ENCODE results near the gene FBXO36. TPM values are rescaled to one million over a fixed set of nuclear protein-coding genes. Genes with fewer than 3 reads are reported as not detected.
A peak's percentile ranks its signal among the peaks of the same experiment; 100 is the strongest.

Gene FBXO36, protein sequence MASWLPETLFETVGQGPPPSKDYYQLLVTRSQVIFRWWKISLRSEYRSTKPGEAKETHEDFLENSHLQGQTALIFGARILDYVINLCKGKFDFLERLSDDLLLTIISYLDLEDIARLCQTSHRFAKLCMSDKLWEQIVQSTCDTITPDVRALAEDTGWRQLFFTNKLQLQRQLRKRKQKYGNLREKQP
- 3.0 and 3.4 TPM in 2 replicates for total RNA-seq (2021)
- long read RNA-seq, transcript FBXO36-201 (4 exons, 2,810 nt) = major isoform, 22 of 31 reads
- long read RNA-seq, partial matches to known transcripts = 2 of 31 reads
- long read RNA-seq, other reads (novel, unspliced or antisense) = 6 of 31 reads

DNA sequence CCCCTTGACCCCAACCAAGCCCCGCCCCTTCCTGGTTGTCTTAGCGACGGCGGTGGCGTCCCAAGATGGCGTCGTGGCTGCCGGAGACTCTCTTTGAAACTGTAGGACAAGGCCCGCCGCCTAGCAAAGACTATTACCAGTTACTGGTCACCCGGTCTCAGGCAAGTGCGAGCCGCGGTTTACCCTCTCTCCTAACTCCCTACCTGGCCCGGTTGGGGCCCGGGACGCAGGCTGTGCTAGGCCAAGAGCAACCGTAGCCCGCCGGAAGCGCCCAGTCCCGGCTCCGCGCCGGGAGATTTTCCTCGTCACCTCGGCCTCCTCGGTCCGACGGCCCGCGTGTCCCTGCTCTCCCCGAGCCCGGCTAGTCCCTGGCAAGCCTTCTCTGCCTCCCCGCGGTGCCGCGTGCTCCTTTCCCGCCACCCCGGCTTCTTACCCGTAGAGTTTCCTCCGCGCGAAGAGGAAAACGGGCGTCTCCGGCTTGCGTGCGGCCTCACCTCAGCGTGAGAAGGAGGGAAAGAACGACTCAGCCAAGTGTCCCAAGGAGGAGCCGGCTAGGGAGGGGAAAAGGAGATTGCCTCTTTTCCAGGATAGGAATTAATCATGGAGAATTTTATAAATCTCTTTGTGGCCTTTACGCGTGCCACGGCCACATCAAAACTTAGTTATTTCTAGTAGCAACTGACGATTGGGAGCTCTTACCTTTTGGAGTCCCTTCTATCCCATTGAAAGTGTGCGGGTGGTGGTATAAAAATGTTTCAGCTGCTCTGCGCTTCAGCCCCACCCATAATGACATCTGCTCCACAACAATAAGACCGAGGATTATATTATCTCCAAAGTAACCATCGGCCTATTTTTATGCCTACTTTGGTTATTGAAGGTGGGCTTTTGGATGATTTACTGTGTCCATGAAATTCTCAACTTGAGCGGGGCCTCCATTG lies at the start of gene FBXO36:
Gene FBXO36, plus strand, starts transcription at position 55 of the 938 bp plus-strand sequence. Its CDS starts 11 bp downstream, at position 66.
- Histone ChIP-seq H3K27ac (ENCODE audit: insufficient read length, low read depth, low read length) (peak within 1 kb of the TSS; percentile 46), H3K14ac (ENCODE audit: insufficient read depth, low read length) (peak within 1 kb of the TSS; percentile 75), H3K4ac (ENCODE audit: low read depth, low read length) (no peak within 1 kb of the TSS), H3K23me2 (ENCODE audit: insufficient read length, low read depth, low read length, poor library complexity, severe bottlenecking) (peaks cover 17% of the 10 kb centered on the region), H3K9me3 (ENCODE audit: control insufficient read depth, low read depth, low read length) (no peaks in the 10 kb centered on the region), H4K5ac (ENCODE audit: insufficient read length, low read depth, low read length) (no peak within 1 kb of the TSS), H3K9ac (ENCODE audit: extremely low read depth, insufficient read length, low read length) (peak within 1 kb of the TSS; percentile 72), H2BK12ac (ENCODE audit: insufficient read length, low read depth, low read length) (no peak within 1 kb of the TSS), H3K18ac (ENCODE audit: insufficient read length, low read depth, low read length) (peak within 1 kb of the TSS; percentile 84), H3K79me1 (ENCODE audit: insufficient read depth, low read depth, low read length, poor library complexity, severe bottlenecking) (peaks cover 2% of the 10 kb centered on the region), H3K56ac (ENCODE audit: insufficient read length, low read depth, low read length) (no peak within 1 kb of the TSS), H3K4me2 (ENCODE audit: insufficient read depth, insufficient read length, low read length) (peak within 1 kb of the TSS; percentile 100), H3K4me1 (ENCODE audit: insufficient read depth, low read length) (no peaks in the 10 kb centered on the region; the same call in 1 of the 2 replicates), H2BK15ac (ENCODE audit: low read depth, low read length) (no peak within 1 kb of the TSS), H4K91ac (ENCODE audit: insufficient read length, low read depth, low read length) (no peak within 1 kb of the TSS), H2AK5ac (ENCODE audit: insufficient read length, low read length) (no peak within 1 kb of the TSS), H3K23ac (ENCODE audit: insufficient read length, low read depth, low read length) (no peak within 1 kb of the TSS), H3K27me3 (ENCODE audit: insufficient read depth, low read length) (no peaks in the 10 kb centered on the region), H2BK5ac (ENCODE audit: insufficient read length, low read length) (no peak within 1 kb of the TSS), H3T11ph (ENCODE audit: low read length) (no peak within 1 kb of the TSS), H3K79me2 (ENCODE audit: insufficient read depth, low read length) (peaks cover 25% of the 10 kb centered on the region; the same call in 1 of the 2 replicates), H2BK20ac (ENCODE audit: low read depth, low read length, poor library complexity, severe bottlenecking) (no peak within 1 kb of the TSS), H4K20me1 (ENCODE audit: control insufficient read depth, insufficient read depth, insufficient read length) (no peaks in the 10 kb centered on the region), H2BK120ac (ENCODE audit: low read depth, low read length, poor library complexity, severe bottlenecking) (no peak within 1 kb of the TSS), H4K8ac (replicated peaks; ENCODE audit: insufficient read length, low read depth, low read length) (no peak within 1 kb of the TSS), H2AFZ (ENCODE audit: low read length) (peak within 1 kb of the TSS; percentile 100)
- H3K4me1 Mint-ChIP-seq = peaks cover 11 to 16% of the 10 kb centered on the region in 2 experiments
- H3K27ac Mint-ChIP-seq = peak within 1 kb of the TSS; percentile 98 to 99 (median 99)
- peak within 1 kb of the TSS; percentile 97 to 100 for H3K4me3 Mint-ChIP-seq
- TF ChIP-seq CTCF (conservative IDR thresholded peaks at IDR 0.05) = no peak
- no CpG with 5 or more reads among the region's 61 CpGs for WGBS (ENCODE audit: extremely low coverage, insufficient read length, low lambda C conversion rate)
- peak; percentile 86 for DNase-seq
- H3K9me3 Mint-ChIP-seq = no peaks in the 10 kb centered on the region; a peak in 1 of 5 replicates
- H3K36me3 Mint-ChIP-seq (ENCODE audit: insufficient read depth in 1 of 3, low read depth in 3 of 3) = peaks cover 6 to 14% (median 10%) of the 10 kb centered on the region in 3 experiments; a peak in 6 of 7 replicates
- H3K27me3 Mint-ChIP-seq (ENCODE audit: low read depth) = no peaks in the 10 kb centered on the region

Data from H9 (cell line).